ENCODE data around the gene SASH1. TPM values are rescaled to one million over a fixed set of nuclear protein-coding genes. Genes with fewer than 3 reads are reported as not detected.
A peak's percentile ranks its signal among the peaks of the same experiment; 100 is the strongest.

Gene SASH1
- total and polyA plus RNA-seq, 2 of the 8 experiments (the other 6 are each of a cell fraction or from before 2014, with no cell fraction given): 6.0 to 20.2 TPM

GRCh38 chr6:148347441-148348054 is 4.9 kb downstream of the SASH1 start:
- H3K4me3 ChIP-seq (ENCODE audit: extremely low read depth in 1 of 4, insufficient read depth in 2 of 4, low read depth in 3 of 4, low read length in 4 of 4): peak overlapping the region; percentile 3 to 55 (median 10); a peak in 3 of 8 replicates
- H3K23ac ChIP-seq (ENCODE audit: insufficient read length): no peak overlapping the region
- no peaks in the 10 kb centered on the region for H3K36me3 ChIP-seq (ENCODE audit: control insufficient read depth in 2 of 4, insufficient read depth in 4 of 4, low read length in 3 of 4)
- no peaks in the 10 kb centered on the region; the same call in 1 of the 2 replicates for H3K79me1 ChIP-seq (ENCODE audit: low read depth, low read length)
- peak overlapping the region; percentile 47 for H2BK120ac ChIP-seq (replicated peaks; ENCODE audit: low read depth, low read length)
- peak; percentile 78 for TF ChIP-seq ASH2L (IDR thresholded peaks at IDR 0.05; ENCODE audit: low read length)
- 0 out of 2 replicates have a peak, but pooled peaks have one; percentile 18 for TF ChIP-seq TAF1 (IDR thresholded peaks at IDR 0.05; ENCODE audit: low read depth, low read length)
- no peak for TF ChIP-seq SAP30 (IDR thresholded peaks at IDR 0.05; ENCODE audit: insufficient read depth, insufficient replicate concordance, low read length)
- H3K9me3 ChIP-seq (ENCODE audit: insufficient read depth in 2 of 2, low read depth in 1 of 2, low read length in 1 of 2): no peaks in the 10 kb centered on the region
- H2BK12ac ChIP-seq (ENCODE audit: low read depth, low read length): peak overlapping the region; percentile 69; the same call in 1 of the 2 replicates
- H3K23me2 ChIP-seq (ENCODE audit: low read depth, low read length): peaks cover 3% of the 10 kb centered on the region
- H2BK20ac ChIP-seq (ENCODE audit: low read length): no peak overlapping the region
- H3K27ac ChIP-seq (ENCODE audit: low read depth, low read length): peak overlapping the region; percentile 37
- 6% methylated on average over 4 of the region's 4 CpGs; no CpG with 5 or more reads in 1 of the 2 experiments for WGBS, 2 experiments (ENCODE audit: extremely low coverage in 1 of 2, insufficient coverage in 1 of 2, insufficient read length in 1 of 2, insufficient replicate concordance in 2 of 2, low coverage in 1 of 2, low lambda C conversion rate in 2 of 2, missing lambda C conversion rate in 1 of 2)
- peak; percentile 42 for FAIRE-seq
- H3K9ac ChIP-seq (replicated peaks in 1 of 4; ENCODE audit: extremely low read depth in 1 of 4, low read depth in 3 of 4, low read length in 3 of 4): peak overlapping the region in 3 of 4 experiments; percentile 31 to 75 (median 39); a peak in 5 of 7 replicates
- H2BK5ac ChIP-seq (ENCODE audit: low read depth, low read length): peak overlapping the region; percentile 81; the same call in 1 of the 2 replicates
- H2AK5ac ChIP-seq (ENCODE audit: low read depth, low read length): peak overlapping the region; percentile 82; the same call in 1 of the 2 replicates
- peak overlapping the region; percentile 84 for H4K5ac ChIP-seq (ENCODE audit: insufficient read length, low read depth, low read length)
- peak overlapping the region; percentile 44 for H3K4ac ChIP-seq (replicated peaks; ENCODE audit: insufficient read length, low read depth, low read length)
- H3K14ac ChIP-seq (ENCODE audit: insufficient read length): no peak overlapping the region
- no peak overlapping the region for H4K8ac ChIP-seq (ENCODE audit: extremely low read depth, insufficient read depth, low read length)
- peak overlapping the region; percentile 65 for H3K4me2 ChIP-seq (ENCODE audit: insufficient read depth in 1 of 2, low read depth in 2 of 2, low read length in 2 of 2)
- no peak overlapping the region; the same call in 1 of the 2 replicates for H3K18ac ChIP-seq (ENCODE audit: extremely low read depth, low read length)
- H3K27me3 ChIP-seq (replicated peaks in 1 of 4; ENCODE audit: control insufficient read depth in 3 of 4, extremely low read depth in 1 of 4, insufficient read depth in 3 of 4, low read length in 3 of 4): no peaks in the 10 kb centered on the region
- H3K79me2 ChIP-seq (ENCODE audit: control insufficient read depth in 1 of 2, insufficient read depth in 2 of 2, low read length in 2 of 2): peaks cover 0 to 75% of the 10 kb centered on the region in 2 experiments; a peak in 2 of 4 replicates
- H2BK15ac ChIP-seq (ENCODE audit: low read length): no peak overlapping the region
- ChIA-PET CTCF (ENCODE audit: partially characterized antibody) (interaction anchor here (0.9 kb wide), 1 partner anchor 38 kb away, joined by 3 read pairs; no protein-coding TSS in a partner anchor), POLR2A (ENCODE audit: partially characterized antibody) (interaction anchor here (0.5 to 1.3 kb wide), 4 partner anchors 10 to 99 kb away, joined by 3 to 5 read pairs (median 4); no protein-coding TSS in a partner anchor)
- peak overlapping the region; percentile 83 for H4K91ac ChIP-seq (replicated peaks; ENCODE audit: insufficient read length, low read length)
- no peak for DNase-seq (ENCODE audit: low read depth in 1 of 2, low spot score in 2 of 2)
- no peak overlapping the region for H2AFZ ChIP-seq (ENCODE audit: low read length)
- peaks cover 6 to 33% (median 22%) of the 10 kb centered on the region in 4 experiments for H3K4me1 ChIP-seq (replicated peaks in 1 of 4; ENCODE audit: control insufficient read depth in 3 of 4, insufficient read depth in 4 of 4, low read length in 3 of 4)
- H3K56ac ChIP-seq (replicated peaks; ENCODE audit: insufficient read length, low read depth, low read length): no peak overlapping the region
- H4K20me1 ChIP-seq (replicated peaks in 1 of 2; ENCODE audit: control insufficient read depth in 1 of 2, insufficient read depth in 2 of 2, low read length in 2 of 2): no peaks in the 10 kb centered on the region

Data from H1 (cell line).